ENCODE results near the gene LRP1B. TPM values are rescaled to one million over a fixed set of nuclear protein-coding genes. Genes with fewer than 3 reads are reported as not detected.

LRP1B gene
- total RNA-seq, 4 donors from 2014 or later, result 1.2 to 3.3 (median 2.6) TPM

DNA sequence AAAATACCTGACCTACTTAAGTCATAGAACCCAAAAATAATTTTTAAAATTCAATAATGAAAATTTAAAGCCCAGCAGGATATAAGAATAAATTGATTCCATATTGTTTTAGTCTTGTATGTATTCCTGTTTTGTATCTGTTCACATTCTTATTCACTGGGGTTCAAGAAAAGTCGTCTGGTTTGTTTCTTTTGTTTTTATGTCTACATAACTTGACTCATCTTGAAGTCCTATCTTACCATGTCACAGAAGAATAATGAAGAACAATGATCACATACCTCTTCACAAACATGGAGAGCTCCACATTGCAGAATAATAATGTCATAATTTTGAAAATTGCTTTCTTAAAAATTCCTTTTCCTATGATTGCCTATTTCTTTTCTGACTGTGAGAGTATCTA lies 43.4 kb upstream of the LRP1B start:
- no peaks in the 10 kb centered on the region for H3K36me3 ChIP-seq
- no peak for DNase-seq (ENCODE audit: low spot score in 2 of 2)
- no peak for TF ChIP-seq POLR2A (IDR thresholded peaks at IDR 0.05)
- TF ChIP-seq, protein P1, sequence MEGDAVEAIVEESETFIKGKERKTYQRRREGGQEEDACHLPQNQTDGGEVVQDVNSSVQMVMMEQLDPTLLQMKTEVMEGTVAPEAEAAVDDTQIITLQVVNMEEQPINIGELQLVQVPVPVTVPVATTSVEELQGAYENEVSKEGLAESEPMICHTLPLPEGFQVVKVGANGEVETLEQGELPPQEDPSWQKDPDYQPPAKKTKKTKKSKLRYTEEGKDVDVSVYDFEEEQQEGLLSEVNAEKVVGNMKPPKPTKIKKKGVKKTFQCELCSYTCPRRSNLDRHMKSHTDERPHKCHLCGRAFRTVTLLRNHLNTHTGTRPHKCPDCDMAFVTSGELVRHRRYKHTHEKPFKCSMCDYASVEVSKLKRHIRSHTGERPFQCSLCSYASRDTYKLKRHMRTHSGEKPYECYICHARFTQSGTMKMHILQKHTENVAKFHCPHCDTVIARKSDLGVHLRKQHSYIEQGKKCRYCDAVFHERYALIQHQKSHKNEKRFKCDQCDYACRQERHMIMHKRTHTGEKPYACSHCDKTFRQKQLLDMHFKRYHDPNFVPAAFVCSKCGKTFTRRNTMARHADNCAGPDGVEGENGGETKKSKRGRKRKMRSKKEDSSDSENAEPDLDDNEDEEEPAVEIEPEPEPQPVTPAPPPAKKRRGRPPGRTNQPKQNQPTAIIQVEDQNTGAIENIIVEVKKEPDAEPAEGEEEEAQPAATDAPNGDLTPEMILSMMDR (IDR thresholded peaks at IDR 0.05), result no peak
- no peak for TF ChIP-seq EP300 (IDR thresholded peaks at IDR 0.05)
- no peak overlapping the region for H3K27ac ChIP-seq
- H3K27me3 ChIP-seq, result no peaks in the 10 kb centered on the region
- no peak overlapping the region for H3K4me3 ChIP-seq
- no peaks in the 10 kb centered on the region for H3K9me3 ChIP-seq
- no peaks in the 10 kb centered on the region for H3K4me1 ChIP-seq
- WGBS, 2 donors, result 42% methylated on average over 1 of the region's 1 CpG

DNA sequence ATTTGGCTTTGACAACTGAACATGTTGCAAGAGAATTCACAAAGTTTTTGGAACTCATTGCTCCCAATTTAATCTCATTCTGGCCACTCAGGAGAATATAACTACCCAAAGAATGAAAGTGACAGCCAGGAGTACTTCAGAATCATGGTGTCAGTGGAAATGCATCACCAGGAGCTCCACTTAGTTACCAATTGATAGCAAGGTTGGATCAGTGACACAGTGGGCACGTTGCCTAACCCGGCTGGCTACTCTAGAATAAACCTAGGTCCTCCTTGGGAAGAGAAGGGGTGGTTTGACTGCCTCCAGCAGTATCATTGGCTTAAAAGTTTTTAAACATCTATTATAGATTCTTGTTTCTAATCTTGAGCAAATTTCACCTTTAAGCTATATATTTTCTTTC lies 40.0 kb upstream of the LRP1B start:
- TF ChIP-seq, protein P1 (IDR thresholded peaks at IDR 0.05), result no peak
- TF ChIP-seq POLR2A (IDR thresholded peaks at IDR 0.05) (no peak), EP300 (IDR thresholded peaks at IDR 0.05) (no peak)
- Histone ChIP-seq H3K9me3 (no peaks in the 10 kb centered on the region), H3K27me3 (no peaks in the 10 kb centered on the region), H3K27ac (no peak overlapping the region), H3K4me3 (no peak overlapping the region), H3K36me3 (no peaks in the 10 kb centered on the region), H3K4me1 (no peaks in the 10 kb centered on the region)
- DNase-seq (ENCODE audit: low spot score in 2 of 2), result no peak
- WGBS, 2 donors, result 78 to 88% methylated on average over 2 of the region's 2 CpGs

DNA sequence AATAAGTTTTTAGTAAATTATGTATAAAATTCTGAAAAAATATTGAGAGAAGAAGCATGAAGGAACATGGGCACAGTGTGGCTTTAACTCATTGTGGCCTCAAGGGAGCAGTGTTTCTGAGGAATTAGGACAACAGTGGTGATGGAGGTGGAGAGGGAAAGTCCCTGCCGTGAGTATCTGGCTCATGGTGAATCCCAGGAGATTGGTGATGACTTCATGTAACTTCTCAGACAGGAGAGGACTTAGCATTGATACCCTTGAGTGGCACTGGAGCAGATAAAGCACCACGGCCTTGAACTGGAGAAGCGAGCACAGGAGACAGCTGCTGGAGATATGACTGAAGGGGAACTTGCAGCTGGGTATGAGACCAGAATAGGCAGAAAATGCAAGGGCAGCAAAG lies 35.0 kb upstream of the LRP1B start:
- no peaks in the 10 kb centered on the region for H3K9me3 ChIP-seq
- TF ChIP-seq POLR2A (IDR thresholded peaks at IDR 0.05) (no peak), EP300 (IDR thresholded peaks at IDR 0.05) (no peak)
- TF ChIP-seq, protein P1 (IDR thresholded peaks at IDR 0.05), result no peak
- DNase-seq (ENCODE audit: low spot score in 2 of 2), result no peak
- H3K4me3 ChIP-seq, result no peak overlapping the region
- no peaks in the 10 kb centered on the region for H3K27me3 ChIP-seq
- H3K27ac ChIP-seq, result no peak overlapping the region
- no peaks in the 10 kb centered on the region for H3K36me3 ChIP-seq
- 55 to 62% methylated on average over 3 of the region's 3 CpGs for WGBS, 2 donors
- no peaks in the 10 kb centered on the region for H3K4me1 ChIP-seq

DNA sequence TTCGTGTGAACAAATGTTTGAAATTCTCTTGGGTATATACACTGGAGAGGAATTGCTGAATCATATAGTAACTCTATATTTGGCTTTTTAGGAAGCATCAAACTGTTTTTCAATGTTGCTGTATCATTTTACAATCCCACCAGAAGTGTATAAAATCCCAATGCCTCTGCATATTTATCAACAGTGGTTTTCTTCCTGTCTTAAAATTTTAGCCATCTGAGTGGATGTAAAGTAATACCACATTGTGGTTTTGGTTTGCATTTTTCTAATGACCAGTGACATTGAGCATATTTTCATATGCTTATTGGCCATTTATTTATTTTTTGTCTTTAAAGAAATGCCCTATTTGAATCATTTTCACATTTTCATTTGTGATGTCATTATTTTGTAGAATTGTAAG lies 22.8 kb upstream of the LRP1B start:
- Histone ChIP-seq H3K27me3 (no peaks in the 10 kb centered on the region), H3K36me3 (no peaks in the 10 kb centered on the region), H3K4me1 (no peaks in the 10 kb centered on the region), H3K27ac (no peak overlapping the region), H3K9me3 (no peaks in the 10 kb centered on the region), H3K4me3 (no peak overlapping the region)
- WGBS, 2 donors, result 46 to 60% methylated on average over 1 of the region's 1 CpG
- no peak for DNase-seq (ENCODE audit: low spot score in 2 of 2)
- TF ChIP-seq POLR2A (IDR thresholded peaks at IDR 0.05) (no peak), EP300 (IDR thresholded peaks at IDR 0.05) (no peak)
- TF ChIP-seq, protein P1 (IDR thresholded peaks at IDR 0.05), result no peak

DNA sequence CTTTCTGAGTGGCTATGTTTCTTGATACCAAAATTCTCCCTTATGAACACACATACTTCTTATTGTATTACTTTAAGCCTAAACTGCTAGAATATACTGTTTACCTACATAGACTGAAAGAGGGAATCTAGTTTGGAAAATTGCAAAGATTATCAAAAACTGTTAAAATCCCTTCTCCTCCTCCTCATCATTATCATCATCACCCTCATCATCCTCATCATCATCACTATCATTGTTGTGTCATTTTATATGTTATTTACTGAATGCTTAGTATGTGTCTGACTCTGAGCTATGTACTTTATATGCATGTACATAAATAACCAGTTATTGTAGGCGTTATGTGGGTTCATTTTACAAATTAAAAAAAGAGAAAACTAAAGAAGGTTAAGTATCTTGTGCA lies 19.6 kb upstream of the LRP1B start:
- WGBS, 2 donors, result 87 to 91% methylated on average over 1 of the region's 1 CpG

More for the DNA sequence above, 19.6 kb upstream of the LRP1B start:
- no peak for DNase-seq (ENCODE audit: low spot score in 2 of 2)
- Histone ChIP-seq H3K9me3 (no peaks in the 10 kb centered on the region), H3K4me3 (no peak overlapping the region), H3K4me1 (peaks cover 0 to 6% (median 0%) of the 10 kb centered on the region in 4 donors), H3K27ac (no peak overlapping the region), H3K27me3 (no peaks in the 10 kb centered on the region), H3K36me3 (no peaks in the 10 kb centered on the region)
- TF ChIP-seq POLR2A (IDR thresholded peaks at IDR 0.05), result no peak
- TF ChIP-seq, protein P1 (IDR thresholded peaks at IDR 0.05), result no peak
- no peak for TF ChIP-seq EP300 (IDR thresholded peaks at IDR 0.05)

All from tibial nerve (tissue), 4 donors.